Articular chondrocyte of knee joint (primary cell): Measurements from ENCODE around the gene ARMCX4. TPM values are rescaled to one million over a fixed set of nuclear protein-coding genes. Genes with fewer than 3 reads are reported as not detected.

Source experiments
- total RNA-seq: library from RNA; depleted of rRNA; stranded (reverse); fragments of >200 nt; gene quantifications from 2 replicates; pipeline ENCODE4 v1.2.3, GENCODE V29; 2012

ARMCX4 gene
- 6.1 and 6.4 TPM in 2 replicates for total RNA-seq

GRCh38 chrX:101485212-101485949, at the start of gene ARMCX4:
Gene ARMCX4, plus strand, starts transcription at chrX:101485456. Its CDS starts 3,134 bp downstream, at chrX:101488590.

Other genes starting within 250 kb of the ARMCX4 start
- gene TAF7L, start 194.1 kb upstream of the ARMCX4 start, total RNA-seq = 0.22 and 0.26 TPM in 2 replicates
- gene TIMM8A, start 136.7 kb upstream of the ARMCX4 start, total RNA-seq = 5.3 and 7.6 TPM in 2 replicates
- gene BTK, start 99.3 kb upstream of the ARMCX4 start, total RNA-seq = not detected in 2 replicates
- gene RPL36A, start 94.4 kb upstream of the ARMCX4 start, total RNA-seq = 216 and 692 TPM in 2 replicates
- 23.7 and 26.5 TPM in 2 replicates for gene GLA, start 77.5 kb upstream of the ARMCX4 start, total RNA-seq
- 86.0 and 87.8 TPM in 2 replicates for gene HNRNPH2, start 77.2 kb upstream of the ARMCX4 start, total RNA-seq
- 77.0 and 80.9 TPM in 2 replicates for gene ARMCX1, start 65.1 kb downstream of the ARMCX4 start, total RNA-seq
- gene ARMCX6, start 132.5 kb downstream of the ARMCX4 start, total RNA-seq = 22.9 and 28.4 TPM in 2 replicates
- 61.0 and 77.5 TPM in 2 replicates for gene ARMCX3, start 137.7 kb downstream of the ARMCX4 start, total RNA-seq
- 67.9 and 78.6 TPM in 2 replicates for gene ARMCX2, start 174.4 kb downstream of the ARMCX4 start, total RNA-seq